HG02571 (cell line): ENCODE data around the gene RINL.
A peak's percentile ranks its signal among the peaks of the same experiment; 100 is the strongest.
"Not testable (repeated sequence)": the region's sequence is repeated elsewhere in the genome, so short reads cannot be mapped to it uniquely, and the experiment has no call there.

Experiments
- ATAC-seq: cut with Tn5 transposase; IDR thresholded peaks from one replicate; pipeline ENCODE4 v1.9.1; 2021; ENCODE audit warnings: mild to moderate bottlenecking, moderate library complexity; ENCODE audit not compliant: unreplicated experiment

RINL gene

DNA sequence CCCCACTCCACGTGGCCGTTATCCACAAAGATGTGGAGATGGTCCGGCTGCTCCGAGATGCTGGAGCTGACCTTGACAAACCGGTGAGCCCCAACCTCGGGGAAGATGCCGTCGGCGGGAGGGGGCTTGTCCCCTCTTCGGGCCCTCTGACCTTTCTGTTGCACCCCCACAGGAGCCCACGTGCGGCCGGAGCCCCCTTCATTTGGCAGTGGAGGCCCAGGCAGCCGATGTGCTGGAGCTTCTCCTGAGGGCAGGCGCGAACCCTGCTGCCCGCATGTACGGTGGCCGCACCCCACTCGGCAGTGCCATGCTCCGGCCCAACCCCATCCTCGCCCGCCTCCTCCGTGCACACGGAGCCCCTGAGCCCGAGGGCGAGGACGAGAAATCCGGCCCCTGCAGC lies 29.2 kb upstream of the RINL start:
- no peak for ATAC-seq

- ATAC-seq, result no peak
These were observed 27.5 kb upstream of the RINL start for GRCh38 chr19:38905620-38906019.

DNA sequence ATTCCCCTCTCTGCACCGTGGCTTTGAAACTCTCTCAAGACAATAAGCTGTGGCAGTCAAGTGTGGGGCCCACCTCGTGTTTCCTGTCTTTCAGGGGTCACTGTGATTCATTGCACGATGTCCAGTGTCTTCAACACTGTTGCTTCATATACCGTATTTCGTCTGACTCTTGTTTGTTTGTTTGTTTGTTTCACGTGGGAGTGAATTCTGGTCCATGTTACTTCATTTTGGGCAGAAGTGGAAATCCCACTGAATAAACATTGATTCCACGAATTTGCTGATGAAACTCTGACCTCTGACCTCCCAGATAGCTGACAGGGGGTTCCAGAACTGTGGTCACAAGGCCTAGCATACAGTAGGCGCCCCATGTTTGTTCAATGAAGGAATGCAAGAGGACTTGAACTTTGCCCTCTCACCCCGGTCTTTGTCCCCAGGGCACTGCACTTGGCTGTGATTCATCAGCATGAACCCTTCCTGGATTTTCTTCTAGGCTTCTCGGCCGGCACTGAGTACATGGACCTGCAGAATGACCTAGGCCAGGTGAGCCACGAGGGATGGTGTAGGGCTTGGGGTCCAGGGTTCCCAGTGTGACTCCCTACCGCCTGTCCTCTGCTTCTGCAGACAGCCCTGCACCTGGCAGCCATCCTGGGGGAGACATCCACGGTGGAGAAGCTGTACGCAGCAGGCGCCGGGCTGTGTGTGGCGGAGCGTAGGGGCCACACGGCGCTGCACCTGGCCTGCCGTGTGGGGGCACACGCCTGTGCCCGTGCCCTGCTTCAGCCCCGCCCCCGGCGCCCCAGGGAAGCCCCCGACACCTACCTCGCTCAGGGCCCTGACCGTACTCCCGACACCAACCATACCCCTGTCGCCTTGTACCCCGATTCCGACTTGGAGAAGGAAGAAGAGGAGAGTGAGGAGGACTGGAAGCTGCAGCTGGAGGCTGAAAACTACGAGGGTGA lies 26.8 kb upstream of the RINL start:
- ATAC-seq, result no peak

GRCh38 chr19:38901683-38902082 lies 23.6 kb upstream of the RINL start:
- ATAC-seq, result no peak

GRCh38 chr19:38900743-38901190 lies 22.7 kb upstream of the RINL start:
- no peak for ATAC-seq

- no peak for ATAC-seq
These were observed 22.1 kb upstream of the RINL start for GRCh38 chr19:38900202-38900629.

GRCh38 chr19:38899447-38900201 lies 21.5 kb upstream of the RINL start, which contains the start of the genes NFKBIB and SIRT2:
Gene NFKBIB (plus strand): TSS chr19:38899969. CDS start chr19:38900033, 64 bp downstream.
Gene SIRT2 (minus strand): TSS chr19:38899618. CDS start chr19:38899521, 97 bp downstream.
- ATAC-seq, result peak; percentile 88

- no peak for ATAC-seq
These were observed 20.8 kb upstream of the RINL start for GRCh38 chr19:38898788-38899446.

- no peak for ATAC-seq
These were observed 16.9 kb upstream of the RINL start for GRCh38 chr19:38894968-38895367.

DNA sequence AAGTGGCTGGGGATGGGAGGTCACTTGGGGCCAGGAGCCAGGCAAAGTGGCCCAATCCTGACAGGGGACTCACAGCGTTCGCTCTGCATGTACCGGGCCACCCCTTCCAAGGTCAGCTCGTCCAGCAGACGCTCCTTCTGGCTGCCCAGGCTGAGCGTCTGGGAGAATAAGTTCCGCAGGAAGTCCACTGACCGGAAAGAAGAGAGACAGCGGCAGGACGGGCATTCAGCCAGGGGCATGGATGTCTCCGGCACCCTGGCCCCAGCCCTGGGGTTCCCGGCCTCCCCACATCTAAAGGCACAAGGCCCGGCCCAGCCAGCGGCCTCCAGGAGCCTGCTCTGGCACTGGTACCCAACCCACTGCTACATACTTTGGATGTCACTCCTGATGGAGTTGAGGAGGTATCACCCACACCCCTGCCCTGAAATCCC lies 15.3 kb upstream of the RINL start:
- ATAC-seq, result no peak

- no peak for ATAC-seq
These were observed 14.8 kb upstream of the RINL start for GRCh38 chr19:38892841-38893240.

DNA sequence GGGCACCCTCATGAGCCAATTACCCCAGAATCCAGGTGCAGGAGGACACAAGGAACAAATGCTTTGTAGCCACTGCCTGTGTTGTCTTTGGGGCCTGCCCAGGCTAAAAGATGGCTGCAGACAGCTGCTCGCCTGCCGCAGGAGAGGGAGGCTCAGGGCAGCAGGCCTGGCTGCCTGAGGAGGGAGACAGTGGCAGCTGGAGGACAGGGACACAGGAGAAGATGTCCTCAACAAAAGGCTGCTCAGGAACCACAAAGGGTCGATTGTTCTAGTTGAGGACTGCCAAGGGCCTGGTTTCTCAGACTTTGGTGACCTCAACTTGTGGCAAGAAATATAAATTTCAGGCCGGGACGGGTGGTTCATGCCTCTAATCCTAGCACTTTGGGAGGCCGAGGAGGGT lies 13.7 kb upstream of the RINL start:
- ATAC-seq, result no peak

- no peak for ATAC-seq
These were observed 12.6 kb upstream of the RINL start for GRCh38 chr19:38890686-38891085.

DNA sequence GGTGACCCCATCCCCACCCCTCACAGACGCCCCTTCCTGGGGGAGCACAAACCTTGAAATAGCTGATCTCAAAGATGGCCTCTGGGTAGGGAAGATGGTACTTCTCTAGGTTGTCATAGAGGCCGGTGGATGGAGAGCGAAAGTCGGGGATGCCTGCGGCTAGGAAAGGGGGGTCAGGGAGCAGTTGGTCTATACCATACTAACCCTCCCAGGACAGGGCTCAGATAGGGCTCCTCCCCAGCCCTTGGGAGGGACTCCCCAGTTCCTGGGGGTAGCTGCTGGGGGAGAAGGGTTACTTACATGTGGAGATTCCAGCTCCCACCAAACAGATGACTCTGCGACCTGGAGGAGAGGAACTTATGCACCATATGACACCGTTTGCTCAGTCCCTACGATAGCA lies 11.7 kb upstream of the RINL start:
- ATAC-seq, result no peak

GRCh38 chr19:38888876-38889275 lies 10.8 kb upstream of the RINL start:
- no peak for ATAC-seq

- not testable (repeated sequence) for ATAC-seq
These were observed 6.6 kb upstream of the RINL start for GRCh38 chr19:38884691-38885090.

DNA sequence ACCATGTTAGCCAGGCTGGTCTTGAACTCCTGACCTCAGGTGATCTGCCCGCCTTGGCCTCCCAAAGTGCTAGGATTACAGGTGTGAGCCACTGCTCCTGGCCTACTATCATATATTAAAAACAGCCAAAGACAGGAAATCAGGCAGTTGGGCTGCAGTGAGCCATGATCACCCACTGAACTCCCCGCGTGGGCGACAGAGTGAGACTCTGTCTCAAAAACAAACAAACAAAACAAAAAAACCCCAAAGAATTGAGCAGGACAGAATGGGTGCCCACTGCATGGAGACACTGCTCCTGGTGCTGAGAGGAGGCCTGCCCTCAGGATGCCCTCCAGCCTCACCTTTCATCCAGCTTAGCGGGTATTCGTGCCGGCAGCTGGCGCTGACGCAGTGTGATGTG lies 5.2 kb upstream of the RINL start:
- ATAC-seq, result no peak

DNA sequence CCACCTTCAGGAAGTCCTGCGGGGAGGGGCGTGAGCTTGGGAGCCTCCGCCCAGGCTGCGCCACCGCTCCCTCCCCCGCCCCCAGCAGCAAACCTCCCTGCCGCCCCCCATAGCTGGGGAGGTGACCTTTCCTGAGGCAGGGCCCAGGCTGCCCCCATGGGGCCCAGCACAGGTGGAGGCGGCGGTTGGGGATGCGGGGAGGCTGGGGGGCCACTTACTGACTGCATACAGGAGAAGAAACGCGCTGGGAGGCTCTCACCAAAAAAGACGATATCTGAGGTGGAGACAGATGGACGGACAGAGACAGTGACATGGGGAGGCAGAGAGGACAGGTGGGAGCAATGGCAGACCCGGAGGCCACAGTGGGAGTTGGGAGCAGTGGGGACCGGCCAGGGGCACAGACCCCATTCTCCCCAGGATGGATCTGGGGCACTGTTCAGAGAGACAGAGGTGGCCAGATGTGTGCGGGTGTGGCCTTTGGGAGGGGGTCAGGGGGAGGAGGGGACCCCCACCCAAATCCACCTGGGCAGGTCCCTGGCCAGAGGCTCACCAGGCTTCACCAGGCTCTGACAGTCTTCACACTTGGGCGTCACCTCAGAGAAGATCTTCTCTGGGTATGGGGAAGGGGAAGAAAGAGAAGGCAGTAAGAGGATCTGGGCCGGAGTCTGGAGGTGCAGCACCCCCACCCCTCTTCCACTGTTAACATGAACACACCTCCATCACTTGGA lies 3.0 kb upstream of the RINL start:
- no peak for ATAC-seq

DNA sequence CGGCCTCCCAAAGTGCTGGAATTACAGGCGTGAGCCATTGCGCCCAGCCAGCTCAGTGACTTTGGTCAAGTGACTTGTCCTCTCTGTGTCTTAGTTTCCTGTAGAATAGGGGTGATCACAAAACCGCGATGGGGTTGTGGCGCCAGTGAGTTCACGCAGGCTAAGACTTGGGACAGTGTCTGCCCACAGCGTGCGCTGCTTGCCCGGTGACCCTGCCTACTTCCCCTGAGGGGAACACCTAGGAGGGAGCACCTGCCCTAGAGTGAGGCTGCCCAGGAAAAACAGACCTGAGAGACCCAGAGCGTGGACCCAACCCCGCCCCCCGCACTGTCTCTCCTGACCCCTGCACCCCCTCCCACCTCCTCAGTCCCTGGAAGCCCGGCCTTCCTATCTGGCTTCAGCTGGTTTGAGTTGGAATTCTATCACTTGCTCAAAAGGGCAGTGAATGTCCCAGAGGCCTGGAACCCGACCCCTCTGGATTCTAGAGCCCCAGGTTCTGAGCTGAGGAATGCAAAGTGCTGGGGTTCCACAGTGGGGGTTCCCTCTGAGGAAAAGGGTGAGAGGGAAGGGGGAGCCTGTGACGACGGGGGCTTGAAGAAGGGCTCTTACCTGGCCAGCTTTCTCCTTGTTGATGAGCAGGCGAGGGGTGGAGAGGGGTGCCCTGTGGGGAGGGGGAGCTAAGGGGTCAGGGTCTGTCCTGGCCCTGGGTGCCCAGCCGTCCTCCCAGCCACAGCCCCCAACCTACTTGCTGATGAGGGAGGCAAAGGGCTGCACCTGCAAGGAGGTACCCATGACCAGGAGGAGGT lies 2.2 kb upstream of the RINL start:
- ATAC-seq, result no peak

DNA sequence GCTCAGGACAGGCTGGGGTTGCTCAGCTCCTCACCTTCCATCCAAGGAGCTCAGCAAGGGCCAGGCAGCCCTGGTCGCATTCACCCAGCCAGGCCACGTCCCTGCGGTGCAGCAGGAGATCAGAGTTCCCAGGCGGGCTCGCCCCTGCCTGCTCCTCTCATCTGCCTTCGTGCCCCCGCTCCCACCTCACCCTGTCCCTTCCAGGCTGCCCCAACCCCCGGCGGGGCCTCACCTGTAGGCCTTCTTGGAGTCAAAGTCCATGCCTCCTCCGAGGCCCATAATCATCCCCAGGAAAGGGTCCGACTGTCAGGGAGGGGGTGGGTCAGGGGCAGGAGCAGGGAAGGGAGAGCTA lies 1.3 kb upstream of the RINL start:
- ATAC-seq, result no peak
